Spleen (tissue), 7 donors: ENCODE measurements around the gene CERT1.

Experiments used
- POLR2A ChIP-seq, 3 donors: fragments of 450-650 bp; IDR thresholded peaks; one replicate each; pipeline ENCODE4 v1.5.1; 2017; ENCODE audit warnings: antibody characterized with exemption in 3 of 3, mild to moderate bottlenecking in 1 of 3
- POLR2AphosphoS5 ChIP-seq, 3 donors: sonication (generic); formaldehyde crosslinking; IDR thresholded peaks; one replicate each; pipeline ENCODE4 v1.5.1; 2017; ENCODE audit warnings: antibody characterized with exemption in 3 of 3
- TF ChIP-seq, protein P1 (sequence below), 11 experiments: fragments of 200-600 bp in 7 of 11; fragments of 450-650 bp in 4 of 11; sonication (generic) in 4 of 11; IDR thresholded peaks in 8 of 11; conservative IDR thresholded peaks in 3 of 11; 1 replicate in 7 of 11; 2 replicates in 4 of 11; pipeline versions ENCODE4 v1.4.0 to v1.8.0; 2016 to 2021; ENCODE audit warnings: antibody characterized with exemption in 11 of 11, inconsistent platforms in 4 of 11, mild to moderate bottlenecking in 1 of 11
- donor health status: DM: no; HTN: no; CAD: no; lungs with moderate emphysema.
- donor health status: DM: no; HTN: no; CAD: no.
- donor health status: DM: no; HTN: no; CAD: no.

DNA sequence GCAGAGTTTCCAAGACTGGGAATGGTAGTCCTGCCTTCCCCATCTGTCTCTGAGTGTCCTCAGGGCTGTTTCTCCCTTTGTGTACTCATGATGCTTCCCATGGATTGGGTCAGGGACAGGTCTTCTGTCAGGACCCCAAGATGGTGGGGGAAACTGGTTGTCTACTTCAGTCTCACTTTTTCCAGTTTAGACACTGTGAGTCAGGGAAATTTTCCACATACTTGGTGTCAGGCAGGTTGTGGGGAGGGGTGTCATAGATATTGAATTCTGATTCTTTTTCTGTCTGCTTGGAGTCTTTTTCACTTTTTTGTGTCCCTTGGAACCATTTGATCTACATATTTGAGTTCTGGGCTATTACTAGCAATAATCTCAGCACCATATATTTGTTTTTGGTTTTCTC is 10.6 kb upstream of the CERT1 start:
- TF ChIP-seq POLR2A (IDR thresholded peaks at IDR 0.05) (no peak), POLR2AphosphoS5 (IDR thresholded peaks at IDR 0.05) (no peak)
- TF ChIP-seq, protein P1, sequence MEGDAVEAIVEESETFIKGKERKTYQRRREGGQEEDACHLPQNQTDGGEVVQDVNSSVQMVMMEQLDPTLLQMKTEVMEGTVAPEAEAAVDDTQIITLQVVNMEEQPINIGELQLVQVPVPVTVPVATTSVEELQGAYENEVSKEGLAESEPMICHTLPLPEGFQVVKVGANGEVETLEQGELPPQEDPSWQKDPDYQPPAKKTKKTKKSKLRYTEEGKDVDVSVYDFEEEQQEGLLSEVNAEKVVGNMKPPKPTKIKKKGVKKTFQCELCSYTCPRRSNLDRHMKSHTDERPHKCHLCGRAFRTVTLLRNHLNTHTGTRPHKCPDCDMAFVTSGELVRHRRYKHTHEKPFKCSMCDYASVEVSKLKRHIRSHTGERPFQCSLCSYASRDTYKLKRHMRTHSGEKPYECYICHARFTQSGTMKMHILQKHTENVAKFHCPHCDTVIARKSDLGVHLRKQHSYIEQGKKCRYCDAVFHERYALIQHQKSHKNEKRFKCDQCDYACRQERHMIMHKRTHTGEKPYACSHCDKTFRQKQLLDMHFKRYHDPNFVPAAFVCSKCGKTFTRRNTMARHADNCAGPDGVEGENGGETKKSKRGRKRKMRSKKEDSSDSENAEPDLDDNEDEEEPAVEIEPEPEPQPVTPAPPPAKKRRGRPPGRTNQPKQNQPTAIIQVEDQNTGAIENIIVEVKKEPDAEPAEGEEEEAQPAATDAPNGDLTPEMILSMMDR (IDR thresholded peaks at IDR 0.05 in 8 of 11, conservative IDR thresholded peaks at IDR 0.05 in 3 of 11): no peak
